ENCODE data around the gene DLK1. TPM values are rescaled to one million over a fixed set of nuclear protein-coding genes. Genes with fewer than 3 reads are reported as not detected.

DLK1 gene
- total RNA-seq, 2 donors from 2014 or later, result not detected

- H3K27ac Mint-ChIP-seq, result no peak overlapping the region
- no peaks in the 10 kb centered on the region for H3K9me3 Mint-ChIP-seq
- no peak overlapping the region for H3K4me3 Mint-ChIP-seq
- H3K4me1 Mint-ChIP-seq, result no peaks in the 10 kb centered on the region
- ATAC-seq (replicated peaks), result no peak
- H3K27me3 Mint-ChIP-seq, result peaks cover 20% of the 10 kb centered on the region
- H3K36me3 Mint-ChIP-seq (ENCODE audit: low read depth), result no peaks in the 10 kb centered on the region
Observed at GRCh38 chr14:100702590-100702989, 24.1 kb upstream of the DLK1 start.

DNA sequence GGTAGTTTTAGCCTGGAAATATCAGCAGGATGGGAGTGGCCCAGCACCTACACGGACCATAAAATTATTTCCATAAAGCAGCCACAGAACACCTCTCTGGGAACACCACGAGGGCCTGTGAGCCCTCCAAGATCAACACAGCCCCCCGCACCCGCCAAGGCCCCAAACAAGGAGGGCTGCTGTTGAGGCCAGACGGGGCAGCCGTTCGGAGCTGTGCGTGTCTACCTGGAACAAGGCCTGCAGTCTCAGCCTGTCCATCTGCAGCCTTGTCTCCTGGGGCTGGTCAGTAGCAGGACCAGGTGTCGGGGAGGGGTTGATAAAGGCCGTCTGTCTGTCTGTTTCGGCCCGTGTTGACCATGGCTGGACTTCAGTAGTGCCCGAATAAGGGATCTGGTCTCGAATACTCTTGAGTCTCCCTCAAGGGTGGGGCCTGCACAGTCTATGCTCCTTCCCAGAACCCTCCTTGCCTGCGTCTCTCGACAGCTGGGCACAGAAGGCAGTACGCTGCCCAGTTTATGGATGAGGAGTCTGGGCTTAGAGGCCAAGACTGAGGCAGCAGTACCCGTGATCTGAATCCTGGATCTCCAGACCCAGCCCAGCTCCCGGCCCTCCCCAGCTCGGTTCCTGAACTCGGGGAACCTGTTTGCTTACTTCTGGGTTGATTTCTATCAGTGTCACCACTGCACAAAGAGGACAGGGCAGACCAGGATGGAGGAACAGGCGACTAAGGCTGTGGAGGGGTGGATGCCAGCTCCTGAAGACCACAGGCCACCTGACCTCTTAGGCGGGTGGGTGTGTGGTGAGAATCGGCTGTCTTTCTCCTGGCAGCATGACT is 23.1 kb upstream of the DLK1 start:
- no peaks in the 10 kb centered on the region for H3K9me3 Mint-ChIP-seq
- peaks cover 16% of the 10 kb centered on the region for H3K27me3 Mint-ChIP-seq
- ATAC-seq (replicated peaks), result no peak
- no peaks in the 10 kb centered on the region for H3K4me1 Mint-ChIP-seq
- H3K27ac Mint-ChIP-seq, result no peak overlapping the region
- no peaks in the 10 kb centered on the region for H3K36me3 Mint-ChIP-seq (ENCODE audit: low read depth)
- no peak overlapping the region for H3K4me3 Mint-ChIP-seq

DNA sequence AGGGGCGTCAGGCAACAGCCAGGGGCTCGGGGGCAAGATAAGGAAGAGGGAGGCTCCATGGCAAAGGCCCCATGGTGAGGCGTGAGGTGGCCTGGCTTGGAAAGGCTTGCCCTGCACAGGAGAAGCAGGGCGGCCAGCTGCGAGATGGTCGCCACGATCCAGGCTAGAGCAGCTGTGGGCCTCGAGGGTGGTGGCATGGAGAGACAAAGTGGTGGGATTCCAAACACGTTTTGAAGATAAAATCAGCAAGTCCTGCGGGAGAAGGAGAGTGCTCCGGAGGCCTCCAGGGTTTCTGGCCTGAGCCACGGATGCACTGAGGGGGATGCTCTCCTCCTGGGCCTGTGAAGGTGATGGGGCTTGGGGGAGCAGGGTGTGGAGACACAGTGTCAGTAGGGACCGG is 20.5 kb upstream of the DLK1 start:
- Mint-ChIP-seq H3K4me1 (no peaks in the 10 kb centered on the region), H3K9me3 (no peaks in the 10 kb centered on the region), H3K4me3 (no peak overlapping the region), H3K27ac (no peak overlapping the region), H3K36me3 (ENCODE audit: low read depth) (no peaks in the 10 kb centered on the region), H3K27me3 (peaks cover 16% of the 10 kb centered on the region)
- no peak for ATAC-seq (replicated peaks)

DNA sequence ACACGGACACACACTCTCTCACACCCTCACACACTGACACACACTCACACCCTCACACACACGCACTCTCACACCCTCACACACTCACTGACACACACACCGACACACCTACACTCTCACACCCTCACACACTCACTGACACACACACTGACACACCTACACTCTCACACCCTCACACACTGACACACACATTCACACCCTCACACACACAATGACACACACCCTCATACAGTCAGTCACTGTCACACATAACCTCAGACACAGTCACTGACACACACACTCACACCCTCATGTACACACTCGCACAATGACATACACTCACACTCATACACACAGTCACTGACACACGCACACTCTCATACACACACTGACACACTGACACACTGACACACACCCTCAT is 19.8 kb upstream of the DLK1 start:
- Mint-ChIP-seq H3K27ac (no peak overlapping the region), H3K4me3 (no peak overlapping the region), H3K36me3 (ENCODE audit: low read depth) (no peaks in the 10 kb centered on the region), H3K9me3 (no peaks in the 10 kb centered on the region), H3K4me1 (no peaks in the 10 kb centered on the region), H3K27me3 (peaks cover 17% of the 10 kb centered on the region)
- ATAC-seq (replicated peaks), result no peak

GRCh38 chr14:100708425-100709288 is 18.0 kb upstream of the DLK1 start:
- ATAC-seq (replicated peaks), result no peak
- Mint-ChIP-seq H3K4me1 (no peaks in the 10 kb centered on the region), H3K27me3 (peaks cover 26% of the 10 kb centered on the region), H3K36me3 (ENCODE audit: low read depth) (no peaks in the 10 kb centered on the region), H3K9me3 (no peaks in the 10 kb centered on the region), H3K4me3 (no peak overlapping the region), H3K27ac (no peak overlapping the region)

GRCh38 chr14:100709289-100710284 is 17.1 kb upstream of the DLK1 start:
- H3K36me3 Mint-ChIP-seq (ENCODE audit: low read depth), result no peaks in the 10 kb centered on the region
- H3K4me3 Mint-ChIP-seq, result no peak overlapping the region

GRCh38 chr14:100710391-100710790 is 16.3 kb upstream of the DLK1 start:
- H3K9me3 Mint-ChIP-seq, result no peaks in the 10 kb centered on the region
- no peaks in the 10 kb centered on the region for H3K4me1 Mint-ChIP-seq
- no peak for ATAC-seq (replicated peaks)
- H3K27me3 Mint-ChIP-seq, result peaks cover 28% of the 10 kb centered on the region
- H3K36me3 Mint-ChIP-seq (ENCODE audit: low read depth), result no peaks in the 10 kb centered on the region
- H3K4me3 Mint-ChIP-seq, result no peak overlapping the region
- H3K27ac Mint-ChIP-seq, result no peak overlapping the region

More at GRCh38 chr14:100709289-100710284, 17.1 kb upstream of the DLK1 start:
- Mint-ChIP-seq H3K27me3 (peaks cover 28% of the 10 kb centered on the region), H3K27ac (no peak overlapping the region), H3K9me3 (no peaks in the 10 kb centered on the region), H3K4me1 (no peaks in the 10 kb centered on the region)
- ATAC-seq (replicated peaks), result no peak

- Mint-ChIP-seq H3K36me3 (ENCODE audit: low read depth) (no peaks in the 10 kb centered on the region), H3K9me3 (no peaks in the 10 kb centered on the region), H3K27me3 (peaks cover 28% of the 10 kb centered on the region), H3K27ac (no peak overlapping the region), H3K4me3 (no peak overlapping the region), H3K4me1 (no peaks in the 10 kb centered on the region)
- no peak for ATAC-seq (replicated peaks)
Observed at GRCh38 chr14:100710826-100711462, 15.7 kb upstream of the DLK1 start.

GRCh38 chr14:100711493-100711892 is 15.2 kb upstream of the DLK1 start:
- Mint-ChIP-seq H3K27ac (no peak overlapping the region), H3K9me3 (no peaks in the 10 kb centered on the region), H3K36me3 (ENCODE audit: low read depth) (no peaks in the 10 kb centered on the region), H3K4me3 (no peak overlapping the region), H3K4me1 (no peaks in the 10 kb centered on the region), H3K27me3 (peaks cover 30% of the 10 kb centered on the region)
- no peak for ATAC-seq (replicated peaks)

- Mint-ChIP-seq H3K36me3 (ENCODE audit: low read depth) (no peaks in the 10 kb centered on the region), H3K4me3 (no peak overlapping the region), H3K27ac (no peak overlapping the region), H3K9me3 (no peaks in the 10 kb centered on the region), H3K27me3 (peaks cover 29% of the 10 kb centered on the region), H3K4me1 (no peaks in the 10 kb centered on the region)
- ATAC-seq (replicated peaks), result no peak
Observed at GRCh38 chr14:100712490-100712889, 14.2 kb upstream of the DLK1 start.

DNA sequence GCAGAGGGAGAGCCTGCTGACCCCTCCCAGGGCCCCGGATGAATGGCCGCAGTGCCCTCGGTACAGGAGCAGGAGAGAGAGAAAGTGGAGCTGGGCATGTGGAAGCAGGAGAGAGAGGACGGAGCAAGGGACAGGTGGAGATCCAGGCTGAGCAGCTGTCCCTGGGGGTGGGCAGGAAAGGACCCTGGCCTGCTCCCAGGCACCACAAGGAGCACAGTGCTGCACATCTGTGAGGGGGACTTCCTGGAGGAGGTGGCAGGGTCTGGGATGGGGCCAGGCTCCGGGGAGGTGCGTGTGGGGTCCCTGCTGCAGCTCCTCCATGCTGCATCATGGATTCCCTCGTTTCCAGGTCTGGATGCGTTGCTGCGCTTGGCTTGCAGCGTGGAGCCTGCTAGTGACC is 13.0 kb upstream of the DLK1 start:
- Mint-ChIP-seq H3K27me3 (peaks cover 39% of the 10 kb centered on the region), H3K4me1 (no peaks in the 10 kb centered on the region), H3K36me3 (ENCODE audit: low read depth) (no peaks in the 10 kb centered on the region), H3K9me3 (no peaks in the 10 kb centered on the region), H3K4me3 (no peak overlapping the region), H3K27ac (no peak overlapping the region)
- ATAC-seq (replicated peaks), result no peak

GRCh38 chr14:100714258-100714892 is 12.3 kb upstream of the DLK1 start:
- H3K27ac Mint-ChIP-seq, result no peak overlapping the region
- ATAC-seq (replicated peaks), result no peak
- H3K4me1 Mint-ChIP-seq, result no peaks in the 10 kb centered on the region
- H3K36me3 Mint-ChIP-seq (ENCODE audit: low read depth), result no peaks in the 10 kb centered on the region
- H3K27me3 Mint-ChIP-seq, result peaks cover 44% of the 10 kb centered on the region
- H3K4me3 Mint-ChIP-seq, result no peak overlapping the region
- H3K9me3 Mint-ChIP-seq, result no peaks in the 10 kb centered on the region

GRCh38 chr14:100715332-100715731 is 11.4 kb upstream of the DLK1 start:
- Mint-ChIP-seq H3K27ac (no peak overlapping the region), H3K9me3 (no peaks in the 10 kb centered on the region), H3K4me3 (no peak overlapping the region), H3K36me3 (ENCODE audit: low read depth) (no peaks in the 10 kb centered on the region), H3K4me1 (no peaks in the 10 kb centered on the region), H3K27me3 (peaks cover 48% of the 10 kb centered on the region)
- ATAC-seq (replicated peaks), result no peak

All from activated T-helper 17 cell treated with anti-CD3 and anti-CD28 coated beads, Interleukin-2, amount 50 U/mL, for 72 hours (primary cell).